GM19035 (cell line): ENCODE data around the gene EYS.

Source experiments
- ATAC-seq: cut with Tn5 transposase; IDR thresholded peaks from one replicate; pipeline ENCODE4 v1.9.1; 2021; ENCODE audit not compliant: unreplicated experiment

Gene EYS

GRCh38 chr6:64213697-64214096, 1493.3 kb downstream of the EYS start:
- no peak for ATAC-seq

GRCh38 chr6:64197246-64197645, 1509.8 kb downstream of the EYS start:
- ATAC-seq = no peak

GRCh38 chr6:64186592-64186991, 1520.4 kb downstream of the EYS start:
- ATAC-seq = no peak

GRCh38 chr6:64185621-64186020, 1521.4 kb downstream of the EYS start:
- no peak for ATAC-seq

- ATAC-seq = no peak
Measured at GRCh38 chr6:64175296-64175695, 1531.7 kb downstream of the EYS start.

GRCh38 chr6:64170316-64170715, 1536.7 kb downstream of the EYS start:
- no peak for ATAC-seq

- ATAC-seq = no peak
Measured at GRCh38 chr6:64160486-64160885, 1546.5 kb downstream of the EYS start.

- ATAC-seq = no peak
Measured at GRCh38 chr6:64155063-64155462, 1552.0 kb downstream of the EYS start.

GRCh38 chr6:64146876-64147275, 1560.2 kb downstream of the EYS start:
- ATAC-seq = no peak

- no peak for ATAC-seq
Measured at GRCh38 chr6:64146094-64146493, 1560.9 kb downstream of the EYS start.

- no peak for ATAC-seq
Measured at GRCh38 chr6:64145658-64146057, 1561.4 kb downstream of the EYS start.

- no peak for ATAC-seq
Measured at GRCh38 chr6:64143101-64143500, 1563.9 kb downstream of the EYS start.

GRCh38 chr6:64141680-64142079, 1565.3 kb downstream of the EYS start:
- ATAC-seq = no peak

GRCh38 chr6:64128301-64129024, 1578.6 kb downstream of the EYS start:
- ATAC-seq = no peak

- ATAC-seq = no peak
Measured at GRCh38 chr6:64123761-64124633, 1583.0 kb downstream of the EYS start.

- no peak for ATAC-seq
Measured at GRCh38 chr6:64122712-64123375, 1584.2 kb downstream of the EYS start.

GRCh38 chr6:64121011-64121565, 1585.9 kb downstream of the EYS start:
- no peak for ATAC-seq

- no peak for ATAC-seq
Measured at GRCh38 chr6:64113704-64114103, 1593.3 kb downstream of the EYS start.

GRCh38 chr6:64104051-64104450, 1603.0 kb downstream of the EYS start:
- ATAC-seq = no peak

GRCh38 chr6:64103480-64103879, 1603.5 kb downstream of the EYS start:
- no peak for ATAC-seq

- ATAC-seq = no peak
Measured at GRCh38 chr6:64100702-64101303, 1606.2 kb downstream of the EYS start.
